MCF 10A (cell line): ENCODE results near the gene LRMDA. TPM values are rescaled to one million over a fixed set of nuclear protein-coding genes. Genes with fewer than 3 reads are reported as not detected.
"Not testable (repeated sequence)": the region's sequence is repeated elsewhere in the genome, so short reads cannot be mapped to it uniquely, and the experiment has no call there.

ENCODE experiments used
- BruUV-seq: library from RNA; stranded (reverse); fragments of 400-500 nt; replicated peaks from 2 replicates; lab custom pipeline; 2021; lab: Mats Ljungman, UMichigan
- CTCF ChIA-PET: fragments of 300-600 bp; sonication (Branson Sonifier 250); formaldehyde crosslinking; extraction: SDS; loops from one replicate; lab custom pipeline; 2021; ENCODE audit warnings: antibody characterized with exemption, inconsistent platforms; lab: Yijun Ruan, JAX
- POLR2A ChIA-PET: fragments of 300-600, 350-650 bp; sonication (Branson Sonifier 250); formaldehyde crosslinking; extraction: SDS; loops from one replicate; lab custom pipeline; 2020; ENCODE audit warnings: antibody characterized with exemption, inconsistent platforms; lab: Yijun Ruan, JAX
- DNase-seq: peaks from one replicate; pipeline ENCODE4 v3.0.0-alpha.2; 2018; ENCODE audit not compliant: unreplicated experiment
- H3K27ac Mint-ChIP-seq: one replicate; pipeline ENCODE4 v1.8.0; 2022; ENCODE audit warnings: mild to moderate bottlenecking, low read depth, mixed read lengths; ENCODE audit not compliant: unreplicated experiment
- H3K27me3 Mint-ChIP-seq: one replicate; pipeline ENCODE4 v1.8.0; 2022; ENCODE audit warnings: mixed read lengths; ENCODE audit not compliant: insufficient read depth, unreplicated experiment
- H3K36me3 Mint-ChIP-seq: one replicate; pipeline ENCODE4 v1.8.0; 2022; ENCODE audit warnings: mild to moderate bottlenecking, moderate library complexity, mixed read lengths; ENCODE audit not compliant: insufficient read depth, unreplicated experiment
- H3K4me1 Mint-ChIP-seq: one replicate; pipeline ENCODE4 v1.8.0; 2022; ENCODE audit warnings: mixed read lengths; ENCODE audit not compliant: insufficient read depth, unreplicated experiment
- H3K4me3 Mint-ChIP-seq: one replicate; pipeline ENCODE4 v1.8.0; 2022; ENCODE audit warnings: mild to moderate bottlenecking, moderate library complexity, mixed read lengths; ENCODE audit not compliant: unreplicated experiment
- H3K9me3 Mint-ChIP-seq: one replicate; pipeline ENCODE4 v1.8.0; 2022; ENCODE audit warnings: mixed read lengths; ENCODE audit not compliant: unreplicated experiment
- CTCF ChIP-seq: fragments of 200-600 bp; IDR thresholded peaks from one replicate; pipeline ENCODE4 v1.8.0; 2022; ENCODE audit warnings: antibody characterized with exemption, mild to moderate bottlenecking; ENCODE audit not compliant: unreplicated experiment
- intact Hi-C: fragments of 100-400 bp; cut with micrococcal nuclease; formaldehyde crosslinking; loops from 2 replicates; pipeline ENCODE4 v1.14.1; 2022
- microRNA-seq: library from miRNA; unstranded; fragments of <30 nt; microRNA quantifications from one replicate; pipeline ENCODE4 v1.2.0, GENCODE V29; 2022
- total RNA-seq: library from RNA; stranded (reverse); gene quantifications from 2 replicates; pipeline ENCODE4 v1.2.3, GENCODE V29; 2022

The LRMDA gene
- total RNA-seq, 1 experiment from 2014 or later: not detected

- peak; percentile 80 for DNase-seq
- no peaks in the 10 kb centered on the region for H3K36me3 Mint-ChIP-seq
- ChIA-PET CTCF (interaction anchor here (0.6 to 0.9 kb wide), 2 partner anchors 13 to 133 kb away, joined by 3 read pairs; no protein-coding TSS in a partner anchor), POLR2A (interaction anchor here (0.7 to 2.3 kb wide), 8 partner anchors 11 to 1182 kb away, joined by 3 to 5 read pairs (median 3); partner anchors contain the start of gene ZNF503)
- H3K4me3 Mint-ChIP-seq: peak overlapping the region; percentile 31
- H3K4me1 Mint-ChIP-seq: peaks cover 18% of the 10 kb centered on the region
- H3K9me3 Mint-ChIP-seq: no peaks in the 10 kb centered on the region
- BruUV-seq: no TSS peak
- intact Hi-C loops: no loop called here
- no peaks in the 10 kb centered on the region for H3K27me3 Mint-ChIP-seq
- TF ChIP-seq CTCF: no peak
- peak overlapping the region; percentile 88 for H3K27ac Mint-ChIP-seq
Measured at GRCh38 chr10:76583711-76584161, 1152.3 kb downstream of the LRMDA start.

DNA sequence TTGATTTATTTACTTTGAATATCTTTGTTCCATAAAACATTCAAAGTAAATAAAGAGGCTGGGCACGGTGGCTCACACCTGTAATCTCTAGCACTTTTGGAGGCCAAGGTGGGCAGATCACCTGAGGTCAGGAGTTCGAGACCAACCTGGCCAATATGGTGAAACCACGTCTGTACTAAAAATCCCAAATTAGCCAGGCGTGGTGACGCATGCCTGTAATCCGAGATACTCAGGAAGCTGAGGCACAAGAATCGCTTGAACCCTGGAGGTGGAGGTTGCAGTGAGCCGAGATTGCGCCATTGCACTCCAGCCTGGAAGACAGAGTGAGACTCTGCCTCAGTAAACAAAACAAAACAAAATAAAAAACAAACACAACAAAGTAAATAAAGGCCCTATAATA is 1153.0 kb downstream of the LRMDA start:
- ChIA-PET CTCF (interaction anchor here (0.6 kb wide), 1 partner anchor 134 kb away, joined by 3 read pairs; no protein-coding TSS in a partner anchor), POLR2A (interaction anchor here (0.7 to 2.3 kb wide), 7 partner anchors 10 to 1183 kb away, joined by 3 to 5 read pairs (median 3); partner anchors contain the start of gene ZNF503)
- H3K9me3 Mint-ChIP-seq, H3K36me3 Mint-ChIP-seq, intact Hi-C loops, BruUV-seq, H3K27me3 Mint-ChIP-seq: not testable (repeated sequence)
- Mint-ChIP-seq H3K4me3 (peak overlapping the region; percentile 31), H3K27ac (peak overlapping the region; percentile 88), H3K4me1 (peaks cover 18% of the 10 kb centered on the region)
- DNase-seq: peak; percentile 32

Small RNA genes lying within 50 kb of the gene (microRNA-seq; reads per million reads assigned to microRNA genes)
- not detected for gene MIR606

Other genes starting within 250 kb of the LRMDA start
- gene VDAC2, start 220.8 kb upstream of the LRMDA start, total RNA-seq: 303 and 310 TPM in 2 replicates
- gene COMTD1, start 195.7 kb upstream of the LRMDA start, total RNA-seq: 18.3 and 34.3 TPM in 2 replicates
- gene ZNF503, start 29.9 kb upstream of the LRMDA start, total RNA-seq: 7.3 and 8.1 TPM in 2 replicates